ENCODE data around the gene SMYD2.

SMYD2 gene, protein sequence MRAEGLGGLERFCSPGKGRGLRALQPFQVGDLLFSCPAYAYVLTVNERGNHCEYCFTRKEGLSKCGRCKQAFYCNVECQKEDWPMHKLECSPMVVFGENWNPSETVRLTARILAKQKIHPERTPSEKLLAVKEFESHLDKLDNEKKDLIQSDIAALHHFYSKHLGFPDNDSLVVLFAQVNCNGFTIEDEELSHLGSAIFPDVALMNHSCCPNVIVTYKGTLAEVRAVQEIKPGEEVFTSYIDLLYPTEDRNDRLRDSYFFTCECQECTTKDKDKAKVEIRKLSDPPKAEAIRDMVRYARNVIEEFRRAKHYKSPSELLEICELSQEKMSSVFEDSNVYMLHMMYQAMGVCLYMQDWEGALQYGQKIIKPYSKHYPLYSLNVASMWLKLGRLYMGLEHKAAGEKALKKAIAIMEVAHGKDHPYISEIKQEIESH

DNA sequence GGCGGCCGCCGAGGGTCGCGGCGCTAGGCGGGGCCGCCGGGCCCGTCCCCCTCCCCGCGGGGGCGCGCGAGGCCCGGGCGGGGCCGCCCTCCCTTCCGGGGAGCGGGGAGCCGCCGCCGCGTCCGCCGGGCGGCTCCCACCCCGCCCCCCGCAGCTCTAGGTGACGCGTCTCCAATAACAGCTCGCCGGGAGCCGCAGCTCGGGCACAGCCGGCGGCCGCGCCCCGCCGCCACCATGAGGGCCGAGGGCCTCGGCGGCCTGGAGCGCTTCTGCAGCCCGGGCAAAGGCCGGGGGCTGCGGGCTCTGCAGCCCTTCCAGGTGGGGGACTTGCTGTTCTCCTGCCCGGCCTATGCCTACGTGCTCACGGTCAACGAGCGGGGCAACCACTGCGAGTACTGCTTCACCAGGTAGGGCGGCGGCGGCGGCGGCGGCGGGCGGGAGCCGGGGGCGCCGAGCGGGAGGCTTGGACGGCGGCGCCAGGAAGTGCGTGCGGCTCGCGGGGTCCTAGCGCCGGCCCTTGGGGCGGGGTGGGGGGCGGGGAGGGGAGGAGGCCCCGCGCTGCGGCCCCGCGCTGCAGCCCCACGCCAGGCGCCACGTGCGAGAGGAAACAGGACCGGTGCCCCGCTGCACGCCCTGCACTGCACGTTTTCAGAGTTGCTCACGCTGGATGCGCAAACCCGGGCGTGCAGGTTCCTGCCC is at the start of gene SMYD2:
Gene SMYD2 (plus strand): TSS at position 139 of the 699 bp plus-strand sequence. CDS start 96 bp downstream, at position 235.
- DNase-seq, result peak; percentile 71

DNA sequence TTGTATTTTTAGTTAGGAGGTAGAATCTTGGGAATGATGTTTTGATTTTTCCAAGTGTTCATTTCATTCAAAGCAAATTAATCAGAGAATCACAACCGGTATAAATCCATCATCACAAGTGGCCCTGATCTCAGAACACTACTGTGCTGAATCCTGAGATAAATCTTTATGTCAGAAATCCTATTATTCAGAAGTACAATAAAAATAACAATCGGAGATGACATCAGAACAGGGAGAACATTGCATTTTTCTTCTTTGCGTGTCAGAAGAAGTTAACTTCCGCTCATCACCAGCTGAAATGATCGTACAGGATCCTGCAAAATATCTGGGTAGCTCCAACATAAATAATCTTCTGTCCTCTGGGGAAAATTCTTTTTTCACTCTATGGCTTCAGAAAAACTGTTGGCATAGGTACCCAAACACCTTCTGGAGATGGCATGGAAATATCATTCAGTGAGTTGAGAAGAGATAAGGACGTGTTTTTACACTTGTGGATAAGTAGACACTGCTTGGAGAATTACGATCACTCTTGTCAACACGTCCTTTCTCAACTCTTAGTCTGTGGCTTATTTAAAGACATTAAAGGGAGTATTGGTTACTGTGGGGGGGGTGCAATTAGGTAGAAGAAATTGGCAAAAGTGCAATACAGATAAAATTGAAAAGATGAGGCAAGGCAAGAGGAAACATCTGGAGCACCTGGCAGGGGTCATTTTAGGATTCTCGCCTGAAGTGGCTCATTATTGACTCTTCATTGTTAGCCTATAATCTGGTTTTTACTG is 46.9 kb upstream of the SMYD2 start:
- no peak for DNase-seq

DNA sequence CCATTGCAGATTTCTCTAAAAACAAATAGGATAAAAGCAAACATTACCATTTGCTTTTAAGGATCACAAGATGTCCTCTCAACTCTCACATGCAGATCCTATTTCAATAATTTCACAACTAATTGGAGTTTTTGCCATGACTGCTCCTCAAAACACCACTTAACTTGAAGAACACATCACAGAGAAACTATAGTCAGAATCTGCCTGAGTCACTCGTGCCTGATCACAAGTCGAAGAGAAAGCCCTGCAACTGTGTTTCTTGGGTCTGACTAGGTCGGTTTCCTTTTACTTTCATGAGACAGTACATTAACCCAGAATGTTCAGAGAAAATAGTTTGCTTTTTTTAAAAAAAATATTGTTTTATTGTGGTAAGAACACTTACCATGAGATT is 46.3 kb upstream of the SMYD2 start:
- peak; percentile 36 for DNase-seq

DNA sequence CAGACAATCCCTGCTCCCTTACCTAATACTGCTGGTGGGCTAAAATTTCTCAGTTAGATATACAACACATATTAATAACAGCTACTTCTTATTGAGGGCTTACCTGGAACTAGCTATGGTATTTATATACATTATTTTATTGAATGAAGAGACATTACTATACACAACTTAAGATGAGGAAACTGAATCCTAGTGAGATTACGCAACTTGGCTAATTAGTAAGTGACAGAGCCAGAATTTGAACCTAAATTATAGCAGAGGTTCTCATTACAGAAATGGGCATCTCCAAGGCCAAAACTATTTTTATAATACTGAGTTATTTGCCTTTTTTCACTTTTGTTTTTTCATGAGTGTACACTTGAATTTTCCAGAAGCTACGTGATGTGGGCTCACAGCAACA is 44.5 kb upstream of the SMYD2 start:
- no peak for DNase-seq

DNA sequence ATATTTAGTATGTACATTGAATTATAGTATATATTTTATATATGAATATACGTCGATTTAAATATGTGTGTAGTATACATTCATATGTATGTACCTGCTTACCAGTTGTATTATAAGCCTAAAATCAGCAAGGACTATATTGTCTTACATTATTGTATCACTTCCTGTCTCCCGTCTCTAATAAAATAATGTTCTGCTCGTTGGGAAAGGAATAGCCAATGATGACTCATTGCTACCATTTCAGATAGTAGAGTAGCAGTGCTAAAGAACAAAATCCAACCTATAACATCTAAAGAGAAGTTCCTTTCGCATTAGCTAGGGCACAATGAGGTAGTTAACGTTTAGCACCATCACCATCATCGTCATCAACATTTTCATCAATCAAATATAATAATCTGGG is 39.9 kb upstream of the SMYD2 start:
- peak; percentile 32 for DNase-seq

DNA sequence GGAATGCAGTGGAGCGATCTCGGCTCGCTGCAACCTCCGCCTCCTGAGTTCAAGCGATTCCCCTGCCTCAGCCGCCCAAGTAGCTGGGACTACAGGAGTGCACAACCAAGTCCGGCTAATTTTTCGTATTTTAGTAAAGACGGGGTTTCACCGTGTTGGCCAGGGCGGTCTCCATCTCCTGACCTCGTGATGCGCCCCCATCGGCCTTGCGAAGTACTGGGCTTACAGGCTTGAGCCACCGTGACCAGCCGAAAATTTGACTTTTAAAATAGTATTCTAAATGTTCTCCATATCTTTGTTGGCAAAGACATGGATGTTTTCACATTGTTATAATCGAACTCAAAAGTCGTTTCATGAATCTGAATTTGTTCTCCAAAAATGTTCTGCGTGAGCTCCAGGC is 36.7 kb upstream of the SMYD2 start:
- no peak for DNase-seq

DNA sequence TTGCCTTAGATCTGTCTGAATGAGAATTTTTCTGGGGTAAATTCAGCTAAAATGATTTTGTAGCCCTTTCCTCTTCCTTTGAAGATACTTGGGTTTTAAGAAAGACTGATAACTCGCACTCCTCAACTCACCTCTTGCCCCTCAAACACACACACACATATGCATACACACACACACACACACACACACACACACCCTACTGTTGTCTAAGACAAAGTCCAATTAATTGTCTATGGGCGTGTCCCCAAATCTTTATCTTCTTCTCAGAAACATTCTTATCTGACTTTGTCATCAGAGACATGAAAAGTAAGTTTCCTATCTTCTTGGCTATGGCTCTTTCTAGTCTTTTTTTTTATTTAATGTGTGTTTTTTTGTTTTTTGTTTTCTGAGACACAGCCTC is 36.1 kb upstream of the SMYD2 start:
- DNase-seq, result no peak

DNA sequence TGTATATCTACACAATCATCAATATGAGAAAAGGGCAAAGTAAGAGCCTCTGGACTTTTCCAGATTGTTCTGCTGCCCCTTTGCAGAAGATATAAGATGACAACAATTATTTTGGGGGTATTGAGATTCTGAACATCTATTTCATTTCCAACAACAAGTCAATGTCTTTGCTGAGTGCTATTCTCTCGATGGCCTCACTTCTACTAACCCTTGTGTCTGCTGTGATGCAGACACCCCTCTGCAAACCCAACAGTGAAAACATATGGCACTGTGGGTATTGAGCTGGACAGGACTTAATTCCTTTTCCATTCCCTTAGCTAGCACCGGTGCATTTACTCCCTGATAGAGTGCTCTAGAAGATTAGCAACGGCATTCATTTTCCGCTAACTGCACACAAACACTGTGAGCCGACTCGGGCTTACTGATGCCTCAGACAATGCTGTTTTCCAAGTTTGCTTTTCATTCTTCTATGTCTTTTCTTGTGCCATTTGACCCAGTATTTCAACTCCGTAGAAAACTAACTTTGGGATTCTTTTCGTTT is 33.4 kb upstream of the SMYD2 start:
- DNase-seq, result no peak

DNA sequence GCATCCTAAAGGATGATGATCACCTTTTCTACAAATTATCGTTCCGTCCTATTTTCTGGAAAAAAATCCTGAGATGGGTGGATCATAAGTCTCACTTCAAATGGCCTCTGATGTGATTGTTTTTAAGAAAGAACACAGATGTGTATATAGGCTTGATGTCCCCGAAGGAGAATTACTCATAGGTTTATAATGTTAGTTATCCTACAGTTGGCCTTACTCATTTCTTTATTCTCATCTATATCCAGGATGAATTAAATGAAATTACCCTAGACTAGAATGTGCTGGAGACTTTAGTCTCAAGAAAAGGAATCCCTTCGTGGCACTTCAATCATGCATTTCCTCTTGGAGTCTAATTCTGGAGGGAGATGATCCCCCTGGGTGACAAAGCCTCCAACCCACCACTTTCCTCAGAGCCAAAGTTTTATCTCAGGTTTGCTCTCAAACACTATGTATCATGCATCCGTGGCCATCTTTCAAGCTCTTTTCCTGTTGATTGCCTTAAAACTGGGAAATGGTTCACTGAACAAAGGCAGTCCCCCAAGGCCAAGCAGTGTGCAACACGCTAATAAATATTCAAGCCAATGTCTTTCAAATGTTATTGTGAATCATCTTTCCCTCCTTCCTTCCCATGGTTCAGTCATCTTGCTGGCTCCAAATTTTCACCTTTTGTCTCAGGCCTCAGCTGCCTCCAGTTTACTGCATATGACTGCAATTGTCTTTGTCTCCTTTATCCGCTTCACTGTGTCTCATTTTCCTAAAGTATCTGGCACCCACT is 32.5 kb upstream of the SMYD2 start:
- peak; percentile 45 for DNase-seq

DNA sequence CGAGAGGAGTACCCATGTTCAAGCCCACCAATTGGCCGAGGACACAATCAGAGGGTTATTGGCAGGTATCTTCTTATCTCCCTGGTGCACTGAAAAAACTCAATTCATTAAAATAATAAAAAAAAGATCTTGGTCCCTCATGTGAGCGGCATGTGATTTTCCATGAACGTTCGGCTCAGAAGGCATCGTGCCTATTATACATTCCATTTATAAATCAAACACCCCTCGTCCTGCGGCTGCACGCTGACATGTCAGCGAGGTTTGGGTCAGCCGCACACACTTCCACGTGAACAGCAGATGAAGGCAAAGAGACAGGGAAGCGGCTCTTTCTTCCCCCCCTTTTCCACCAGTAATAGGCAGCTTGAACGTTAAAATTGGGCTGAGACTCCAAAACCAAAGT is 31.3 kb upstream of the SMYD2 start:
- no peak for DNase-seq

DNA sequence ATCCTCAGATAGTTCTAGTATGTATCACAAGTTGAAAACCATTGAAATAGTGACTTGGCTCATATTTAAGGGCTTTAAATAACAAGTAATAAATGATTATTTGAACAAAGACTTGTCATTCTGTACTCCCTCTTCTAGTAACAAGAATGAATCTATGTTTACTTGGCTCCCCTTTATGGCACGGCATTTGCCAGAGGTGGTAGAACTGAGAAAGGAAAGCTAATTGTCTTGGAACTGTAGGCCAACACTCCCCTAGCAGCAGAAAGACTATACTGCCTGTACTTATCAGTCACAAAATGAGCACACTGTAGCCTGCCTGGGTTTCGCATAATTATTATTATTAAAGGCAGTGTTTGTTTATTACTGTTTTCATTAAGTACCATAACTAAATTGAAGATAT is 29.6 kb upstream of the SMYD2 start:
- DNase-seq, result no peak

DNA sequence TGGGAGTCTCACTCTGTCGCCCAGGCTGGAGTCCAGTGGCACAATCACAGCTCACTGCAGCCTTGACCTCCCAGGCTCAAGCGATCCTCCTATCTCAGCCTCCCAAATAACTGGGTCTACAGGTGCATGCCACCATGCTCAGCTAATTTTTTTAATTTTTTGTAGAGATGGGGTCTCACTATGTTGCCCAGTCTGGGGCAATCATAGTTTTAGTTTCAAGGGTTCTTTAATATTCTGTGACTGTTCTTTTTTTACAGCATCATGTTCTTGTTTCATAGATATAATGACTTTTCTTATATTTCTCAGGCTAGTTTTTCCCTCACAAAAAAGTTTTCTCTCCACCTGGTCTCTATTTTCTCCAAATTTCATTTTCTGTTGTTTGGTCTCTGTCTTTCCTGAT is 25.4 kb upstream of the SMYD2 start:
- DNase-seq, result no peak

DNA sequence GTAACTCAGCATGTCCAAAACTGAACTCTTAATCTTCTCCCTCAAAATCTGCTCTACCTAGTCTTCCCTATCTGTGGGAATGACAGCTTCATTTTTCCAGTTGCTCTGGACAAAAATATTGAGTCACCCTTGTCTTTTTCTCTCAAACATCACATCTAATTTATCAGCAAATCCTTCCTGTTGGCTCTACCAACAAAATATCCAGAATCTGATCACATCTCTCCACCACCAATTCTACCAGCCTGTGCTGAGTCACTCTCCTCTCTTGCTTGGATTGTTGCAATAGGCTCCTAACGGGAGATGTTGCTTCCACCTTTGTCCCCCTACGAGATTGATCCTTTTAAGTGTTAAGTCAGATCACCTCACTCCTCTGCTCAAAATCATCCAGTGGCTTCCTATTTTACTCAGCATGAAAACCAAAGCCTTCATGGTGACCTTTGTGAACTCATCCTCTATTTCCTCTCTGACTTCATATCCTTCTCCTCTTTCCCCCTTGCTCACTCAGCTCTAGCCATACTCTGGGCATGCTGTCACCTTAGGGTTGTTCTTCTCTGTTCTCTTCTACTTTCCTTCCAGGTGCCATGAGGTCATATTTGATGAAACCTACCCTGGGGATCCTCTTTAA is 21.5 kb upstream of the SMYD2 start:
- DNase-seq, result peak; percentile 54

DNA sequence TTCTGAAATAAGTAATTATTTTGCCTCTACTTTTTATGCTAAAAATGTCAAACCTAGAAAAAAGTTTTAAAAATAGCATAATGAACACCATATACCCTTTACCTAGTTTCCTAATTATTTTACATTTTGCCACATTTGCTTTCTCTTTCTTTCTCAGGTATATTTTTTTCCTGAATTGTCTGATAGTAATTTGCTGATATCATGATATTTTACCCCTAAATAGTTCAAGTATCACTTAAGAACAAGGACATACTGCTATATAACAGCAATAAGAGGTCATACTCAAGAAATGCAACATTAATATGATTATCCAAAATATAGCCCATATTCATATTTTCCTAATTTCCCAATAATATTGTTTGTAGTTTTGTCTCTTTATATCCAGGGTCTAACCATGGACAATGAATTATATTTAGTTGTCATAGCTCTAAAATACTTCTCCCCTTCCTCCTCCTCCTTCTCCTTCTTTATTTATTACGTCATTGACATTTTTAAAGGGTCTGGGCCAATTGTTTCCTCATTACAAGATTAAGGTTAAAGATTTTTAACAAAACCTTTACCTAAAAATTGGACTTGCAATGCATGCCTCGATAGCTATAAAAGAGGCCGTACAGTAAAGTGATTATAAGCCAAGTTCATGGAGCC is 20.3 kb upstream of the SMYD2 start:
- DNase-seq, result no peak

DNA sequence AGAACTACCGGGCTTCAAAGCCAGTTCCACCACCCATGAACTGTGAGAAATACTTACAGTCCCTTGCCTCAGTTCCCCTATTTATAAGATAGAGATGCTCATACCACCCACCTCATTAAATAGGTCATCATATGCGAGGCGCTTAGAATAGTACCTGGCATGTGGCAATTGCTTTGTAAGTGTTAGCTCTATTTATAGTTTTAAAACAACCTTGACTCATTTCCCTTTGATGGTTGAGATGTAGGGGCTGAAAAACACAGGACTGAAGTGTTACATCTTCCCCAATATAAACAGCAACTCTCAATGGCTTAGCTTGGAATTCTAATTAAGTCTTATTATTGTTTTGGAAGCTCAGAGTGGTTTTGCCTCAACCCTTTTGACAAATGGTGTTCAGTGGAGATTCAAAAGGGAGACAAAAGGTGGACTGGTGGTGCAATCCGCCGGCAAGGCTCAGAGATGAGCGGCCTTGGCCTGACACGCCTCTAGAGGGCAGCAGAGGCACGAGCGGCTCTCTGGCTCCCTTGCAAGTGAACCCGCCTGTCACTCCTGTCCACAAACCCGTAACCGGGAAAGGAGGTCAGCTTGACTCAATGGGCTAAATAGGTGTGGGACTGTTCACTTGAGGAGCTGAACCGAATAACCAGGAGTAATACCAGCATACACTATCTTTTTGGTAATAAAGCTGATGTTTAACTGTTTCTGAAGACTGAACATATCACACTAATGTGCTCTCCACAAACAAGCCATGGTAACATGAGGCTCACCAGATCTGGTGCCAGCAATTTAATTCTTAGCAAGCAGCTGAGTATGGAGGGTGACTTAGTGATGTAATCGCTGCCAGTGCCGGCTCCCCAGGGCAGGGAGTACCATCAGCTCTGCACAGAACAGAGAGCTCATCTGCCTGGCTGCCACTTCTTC is 19.5 kb upstream of the SMYD2 start:
- peak; percentile 75 for DNase-seq

DNA sequence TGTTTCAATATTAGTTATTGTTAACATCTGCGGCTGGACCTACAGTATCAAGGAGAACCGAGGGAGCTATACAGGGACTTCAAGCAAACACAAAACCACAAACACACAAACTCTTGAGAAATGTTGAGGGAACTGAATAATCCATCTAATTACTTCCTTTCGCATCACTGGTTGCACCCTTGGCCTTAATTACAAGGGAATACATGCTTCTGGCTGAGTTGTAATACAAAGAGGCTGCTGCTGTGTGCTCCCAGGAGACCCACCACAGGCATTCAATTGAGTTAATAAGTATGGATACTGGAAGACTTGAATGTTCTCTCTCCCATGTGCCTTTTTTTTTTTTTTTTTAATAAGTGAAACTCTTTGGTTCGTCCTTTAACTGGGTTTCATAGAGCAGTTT is 16.8 kb upstream of the SMYD2 start:
- no peak for DNase-seq

DNA sequence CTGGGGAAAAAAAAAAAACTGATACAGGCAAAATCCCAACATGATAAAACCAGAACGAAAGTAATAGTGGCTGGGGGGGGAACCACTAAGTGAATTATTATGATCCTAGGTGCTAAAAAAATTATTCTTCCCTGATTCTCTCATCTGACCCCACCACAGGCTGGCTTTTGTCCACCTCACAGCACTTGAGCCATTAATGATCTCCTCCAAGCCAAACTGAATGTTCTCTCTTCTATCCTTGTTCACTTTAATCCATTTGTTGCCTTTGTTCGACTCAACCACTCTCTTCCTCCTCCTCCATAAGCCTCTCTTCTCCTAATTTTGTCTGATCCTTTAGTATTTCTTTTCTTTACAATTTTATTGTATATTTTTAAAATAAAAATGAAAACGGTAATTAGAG is 16.0 kb upstream of the SMYD2 start:
- DNase-seq, result no peak

DNA sequence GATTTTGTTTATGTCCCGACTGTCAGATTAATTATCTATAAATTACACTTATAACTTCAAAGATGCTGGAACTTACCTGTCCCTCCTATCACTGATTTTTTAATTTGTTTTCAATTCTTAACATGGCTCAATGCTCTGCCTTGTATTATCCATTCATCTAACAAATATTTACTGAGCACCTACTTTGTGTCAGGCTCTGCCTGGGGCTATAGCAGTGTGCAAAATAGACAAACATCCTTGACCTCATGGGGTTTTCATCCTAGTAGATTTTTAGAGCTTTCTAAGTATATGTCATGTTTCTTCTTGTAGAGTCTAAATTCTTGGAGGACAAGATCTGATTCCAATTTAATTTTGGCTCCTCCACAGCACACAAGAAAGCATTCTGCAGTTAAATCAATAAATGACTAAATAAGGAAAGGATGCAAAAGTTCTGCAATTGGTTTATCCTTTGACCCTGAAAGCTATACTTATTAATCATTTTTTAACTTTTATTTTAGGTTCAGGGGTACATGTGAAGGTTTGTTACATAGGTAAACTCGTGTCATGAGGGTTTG is 10.8 kb upstream of the SMYD2 start:
- DNase-seq, result peak; percentile 35

DNA sequence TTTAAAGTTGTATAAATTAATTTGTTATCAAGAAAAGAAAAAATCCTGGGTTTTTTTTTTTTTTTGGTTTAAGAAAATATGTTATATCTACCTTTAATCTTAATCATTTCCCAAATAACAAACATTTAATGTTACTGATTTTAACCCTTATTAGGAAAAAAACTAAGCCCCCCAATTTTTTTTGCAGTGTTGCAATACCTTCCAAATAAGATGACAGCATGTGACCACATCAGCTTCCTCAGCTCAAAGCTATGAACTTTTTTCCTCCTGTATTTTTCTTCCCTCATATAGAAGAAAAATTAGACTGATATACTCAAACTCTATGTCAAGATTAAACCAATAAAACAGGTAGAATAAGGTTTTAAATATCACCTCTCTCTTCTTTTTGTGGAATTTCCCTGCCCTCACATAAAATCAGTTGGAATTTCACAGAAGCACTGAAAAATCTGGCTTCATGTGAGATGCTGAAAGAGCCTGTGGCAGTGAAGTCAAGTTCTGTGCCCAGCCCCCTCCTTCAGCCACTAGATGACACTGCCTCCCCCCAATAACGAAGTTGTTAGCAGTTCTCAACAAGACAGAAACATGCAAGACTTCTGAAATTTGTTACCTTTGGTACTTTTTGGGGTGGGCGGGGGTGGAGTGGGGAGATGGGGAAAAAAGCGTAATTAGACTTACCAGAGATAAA is 9.6 kb upstream of the SMYD2 start:
- DNase-seq, result no peak

All from EL (cell line).